GM12872 (cell line): ENCODE measurements around the gene ATXN3L.

ENCODE experiments used
- TF ChIP-seq, protein P1 (sequence below): IDR thresholded peaks from 3 replicates; pipeline ENCODE4 v1.5.1; 2011; ENCODE audit warnings: low read depth, mild to moderate bottlenecking, low read length, moderate library complexity; ENCODE audit not compliant: insufficient read depth

The ATXN3L gene

DNA sequence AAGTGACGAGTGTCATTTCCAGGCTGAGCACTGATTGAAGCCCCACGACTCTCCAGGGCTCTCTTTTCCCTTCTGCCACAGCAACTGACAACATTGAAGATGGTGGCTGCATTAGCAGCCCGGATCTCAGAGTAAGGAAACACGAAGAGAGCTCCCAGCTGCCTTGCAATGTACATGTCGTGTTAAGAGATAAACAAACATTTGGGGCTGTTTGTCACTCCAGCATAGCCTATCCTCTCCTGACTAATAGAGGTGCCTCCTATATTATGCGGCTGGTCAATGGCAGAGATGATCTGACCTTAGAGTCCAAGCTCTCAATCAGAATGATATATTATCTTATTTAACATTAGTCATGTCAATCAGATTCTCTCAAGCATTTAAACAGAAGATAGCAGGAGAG is 38.6 kb downstream of the ATXN3L start:
- TF ChIP-seq, protein P1, sequence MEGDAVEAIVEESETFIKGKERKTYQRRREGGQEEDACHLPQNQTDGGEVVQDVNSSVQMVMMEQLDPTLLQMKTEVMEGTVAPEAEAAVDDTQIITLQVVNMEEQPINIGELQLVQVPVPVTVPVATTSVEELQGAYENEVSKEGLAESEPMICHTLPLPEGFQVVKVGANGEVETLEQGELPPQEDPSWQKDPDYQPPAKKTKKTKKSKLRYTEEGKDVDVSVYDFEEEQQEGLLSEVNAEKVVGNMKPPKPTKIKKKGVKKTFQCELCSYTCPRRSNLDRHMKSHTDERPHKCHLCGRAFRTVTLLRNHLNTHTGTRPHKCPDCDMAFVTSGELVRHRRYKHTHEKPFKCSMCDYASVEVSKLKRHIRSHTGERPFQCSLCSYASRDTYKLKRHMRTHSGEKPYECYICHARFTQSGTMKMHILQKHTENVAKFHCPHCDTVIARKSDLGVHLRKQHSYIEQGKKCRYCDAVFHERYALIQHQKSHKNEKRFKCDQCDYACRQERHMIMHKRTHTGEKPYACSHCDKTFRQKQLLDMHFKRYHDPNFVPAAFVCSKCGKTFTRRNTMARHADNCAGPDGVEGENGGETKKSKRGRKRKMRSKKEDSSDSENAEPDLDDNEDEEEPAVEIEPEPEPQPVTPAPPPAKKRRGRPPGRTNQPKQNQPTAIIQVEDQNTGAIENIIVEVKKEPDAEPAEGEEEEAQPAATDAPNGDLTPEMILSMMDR, result no peak

DNA sequence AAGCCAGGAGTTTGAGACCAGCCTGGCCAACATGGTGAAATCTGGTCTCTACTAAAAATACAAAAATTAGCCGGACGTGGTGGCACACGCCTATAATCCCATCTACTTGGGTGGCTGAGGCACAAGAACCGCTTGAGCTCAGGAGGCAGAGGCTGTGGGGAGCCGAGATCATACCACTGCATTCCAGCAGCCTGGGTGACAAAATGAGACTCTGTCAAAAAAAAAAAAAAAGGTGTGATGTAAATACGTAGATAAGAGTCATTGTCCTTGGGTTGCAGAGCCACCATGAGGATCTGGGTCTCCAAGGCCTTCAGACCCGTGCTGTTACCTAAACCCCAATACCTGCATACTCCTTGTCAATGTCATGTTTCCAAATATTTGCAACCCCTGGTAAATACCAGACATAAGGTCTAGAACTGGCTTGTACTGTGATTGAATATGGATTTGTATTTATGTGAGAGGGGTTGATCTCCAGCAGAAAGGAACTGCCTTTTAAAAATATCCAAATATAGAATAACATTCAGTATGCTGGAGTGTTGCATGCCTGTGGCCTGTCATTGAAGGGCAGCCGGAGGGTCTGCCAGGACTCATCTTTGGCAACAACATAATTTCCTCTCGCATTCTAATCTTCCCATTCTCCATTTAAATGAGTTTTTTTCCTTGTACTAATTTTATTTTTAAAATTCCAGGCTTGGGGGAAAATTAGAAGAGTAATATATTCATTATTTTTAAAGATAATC is 40.4 kb downstream of the ATXN3L start:
- TF ChIP-seq, protein P1, result no peak

DNA sequence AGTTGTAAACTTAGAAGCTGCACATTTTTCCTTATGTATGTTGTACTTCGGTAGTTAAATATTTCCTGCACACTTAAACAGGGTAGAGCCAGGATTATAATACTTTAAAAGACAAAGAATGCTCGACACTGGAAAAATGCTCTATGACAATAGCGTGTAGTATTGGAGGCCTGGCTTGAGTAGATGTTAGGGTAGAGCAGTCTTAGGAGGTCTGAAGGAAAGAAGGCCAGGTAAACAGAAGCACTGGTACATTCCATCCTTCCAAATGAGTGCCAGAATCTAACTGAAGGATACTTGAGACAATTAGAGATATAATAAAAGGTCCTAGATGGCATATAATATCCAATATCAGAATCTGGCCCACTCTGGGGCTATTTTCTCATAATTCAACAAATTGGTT is 42.3 kb downstream of the ATXN3L start:
- TF ChIP-seq, protein P1, result no peak

DNA sequence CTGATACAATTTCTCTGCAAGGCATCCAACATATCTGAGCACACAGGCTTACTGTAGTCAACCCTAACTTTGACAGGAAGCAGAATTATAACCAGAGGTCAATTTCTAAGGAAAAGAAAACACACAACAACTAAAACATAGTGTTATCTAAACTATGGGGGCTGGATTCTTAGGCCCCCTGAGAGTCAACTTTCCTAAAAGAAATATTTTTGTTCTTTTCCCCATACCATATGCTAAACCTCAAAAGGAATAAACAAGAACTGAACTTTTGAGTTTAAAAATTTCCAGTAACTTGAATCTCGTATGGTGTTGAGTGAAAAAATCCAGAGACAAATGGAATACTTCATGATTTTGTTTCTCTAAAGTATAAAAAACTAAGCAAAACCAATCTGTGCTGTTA is 42.9 kb downstream of the ATXN3L start:
- TF ChIP-seq, protein P1, result no peak

DNA sequence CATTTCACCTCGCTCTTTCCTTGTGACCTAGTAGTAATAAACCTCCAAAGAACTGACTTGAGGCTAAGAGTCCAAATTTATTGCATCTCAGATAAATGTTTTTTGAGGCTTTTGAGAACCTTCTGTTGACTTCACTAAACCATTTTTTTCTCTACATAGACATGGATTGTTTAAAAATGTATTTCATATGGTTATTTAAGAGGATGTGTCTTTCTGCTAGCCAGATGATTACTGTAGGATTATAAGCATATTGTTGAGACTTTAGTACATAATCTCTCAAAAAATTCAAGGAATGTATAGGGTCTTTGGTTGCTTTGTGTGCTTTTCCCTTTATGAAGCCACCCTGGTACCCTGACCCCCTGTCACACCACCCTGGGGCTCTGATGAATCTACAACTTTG is 44.8 kb downstream of the ATXN3L start:
- TF ChIP-seq, protein P1, result no peak

DNA sequence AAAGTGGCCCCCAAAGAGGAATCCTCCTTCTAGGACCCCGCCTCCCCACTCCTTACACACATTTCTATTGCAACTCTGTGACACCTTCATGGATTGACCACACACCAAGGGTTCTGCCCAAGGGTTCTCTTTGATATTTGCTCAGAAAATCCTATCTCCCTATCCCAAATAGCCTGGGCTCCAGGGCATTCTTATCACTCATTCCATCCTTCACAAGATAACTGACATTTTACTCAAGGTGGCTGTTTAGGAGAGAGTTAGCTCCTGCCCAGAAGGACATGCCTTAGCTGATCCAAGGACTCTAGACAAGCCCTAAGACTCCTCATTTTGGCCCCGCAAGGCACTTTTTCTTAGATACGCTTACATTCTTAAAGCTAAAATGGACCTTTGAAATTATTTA is 47.4 kb downstream of the ATXN3L start:
- TF ChIP-seq, protein P1, result no peak

DNA sequence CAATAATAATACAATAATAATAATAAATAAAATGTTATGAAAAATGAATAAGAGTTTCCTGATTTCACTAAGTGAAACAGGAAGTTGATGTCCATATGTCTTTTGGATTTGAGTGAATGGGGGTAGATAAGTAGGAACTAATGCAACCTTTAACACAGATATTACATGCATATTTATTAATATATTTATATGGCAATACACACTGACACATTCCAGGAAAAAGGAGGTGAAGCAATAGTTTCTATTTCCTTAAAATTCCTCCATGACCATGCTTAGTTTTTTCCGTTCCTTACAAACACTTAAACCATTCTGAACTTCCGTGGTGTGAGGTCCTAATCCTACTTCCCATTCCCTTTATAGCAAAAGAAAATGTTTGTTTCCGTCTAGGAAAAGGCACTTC is 48.3 kb downstream of the ATXN3L start:
- TF ChIP-seq, protein P1, result no peak
